Brain microvascular endothelial cell (primary cell): Measurements from ENCODE around the gene CCDC150.

ENCODE experiments used
- DNase-seq: peaks from one replicate; pipeline ENCODE4 v3.0.0-alpha.2; 2020
- H3K27ac ChIP-seq: fragments of 250-450 bp; sonication (Bioruptor Pico); 2 replicates; pipeline ENCODE4 v1.5.1; 2020; ENCODE audit warnings: mild to moderate bottlenecking, moderate library complexity
- H3K27me3 ChIP-seq: fragments of 250-450 bp; sonication (Bioruptor Pico); replicated peaks from 2 replicates; pipeline ENCODE4 v1.5.1; 2020; ENCODE audit warnings: mild to moderate bottlenecking
- H3K36me3 ChIP-seq: fragments of 250-450 bp; sonication (Bioruptor Pico); replicated peaks from 2 replicates; pipeline ENCODE4 v1.5.1; 2020; ENCODE audit warnings: mild to moderate bottlenecking
- H3K4me3 ChIP-seq: 2 replicates; pipeline ENCODE4 v1.5.1; 2011; ENCODE audit warnings: low read depth, mild to moderate bottlenecking, control low read depth, low read length, moderate library complexity
- CTCF ChIP-seq: IDR thresholded peaks from 2 replicates; pipeline ENCODE4 v1.5.1; 2011; ENCODE audit warnings: low read depth, mild to moderate bottlenecking, moderate library complexity, low read length, control low read depth, inconsistent platforms; ENCODE audit errors: missing control alignments
- in situ Hi-C: cut with HindIII; loops from 2 replicates; pipeline ENCODE4 v1.10.0; 2017; ENCODE audit warnings: low sequenced_read_pairs, low pct_ligation_motif_present

The CCDC150 gene

GRCh38 chr2:196750977-196751631, 111.6 kb downstream of the CCDC150 start:
- in situ Hi-C loops = no loop called here
- Histone ChIP-seq H3K27ac (no peak overlapping the region), H3K27me3 (no peaks in the 10 kb centered on the region), H3K4me3 (no peak overlapping the region), H3K36me3 (no peaks in the 10 kb centered on the region)
- peak; percentile 80 for DNase-seq
- TF ChIP-seq CTCF = peak; percentile 94

- Histone ChIP-seq H3K4me3 (no peak overlapping the region), H3K36me3 (peaks cover 3% of the 10 kb centered on the region), H3K27me3 (no peaks in the 10 kb centered on the region), H3K27ac (no peak overlapping the region)
- peak; percentile 7 for TF ChIP-seq CTCF
- in situ Hi-C loops = no loop called here
- DNase-seq = no peak
These were observed 119.2 kb downstream of the CCDC150 start for GRCh38 chr2:196758474-196759377.

- no peak overlapping the region for H3K4me3 ChIP-seq
- TF ChIP-seq CTCF = no peak
- peak; percentile 47 for DNase-seq
- no peaks in the 10 kb centered on the region for H3K27me3 ChIP-seq
- in situ Hi-C loops = no loop called here
- H3K27ac ChIP-seq = peak overlapping the region; percentile 40
- peaks cover 4% of the 10 kb centered on the region for H3K36me3 ChIP-seq
These were observed 119.8 kb downstream of the CCDC150 start for GRCh38 chr2:196759378-196759706.

- in situ Hi-C loops = no loop called here
- Histone ChIP-seq H3K27me3 (no peaks in the 10 kb centered on the region), H3K4me3 (no peak overlapping the region), H3K36me3 (peaks cover 17% of the 10 kb centered on the region), H3K27ac (no peak overlapping the region)
- no peak for DNase-seq
- no peak for TF ChIP-seq CTCF
These were observed 127.6 kb downstream of the CCDC150 start for GRCh38 chr2:196767101-196767500.
